ENCODE results near the gene ZCWPW2. TPM values are rescaled to one million over a fixed set of nuclear protein-coding genes. Genes with fewer than 3 reads are reported as not detected.

ZCWPW2 gene
- total RNA-seq, 1 experiment from 2014 or later: 0.81 TPM

- H3K79me2 ChIP-seq (ENCODE audit: low read depth): peaks cover 61% of the 10 kb centered on the region
- H3K4me1 ChIP-seq (replicated peaks; ENCODE audit: insufficient read depth): peaks cover 29% of the 10 kb centered on the region
- peaks cover 6% of the 10 kb centered on the region; the same call in 1 of the 2 replicates for H3K36me3 ChIP-seq (ENCODE audit: low read depth)
- H3K27me3 ChIP-seq (ENCODE audit: insufficient read depth, low read depth): no peaks in the 10 kb centered on the region
- H3K27ac ChIP-seq: no peak overlapping the region
- ChIA-PET POLR2A (ENCODE audit: unreplicated experiment) (no interaction called here), CTCF (no interaction called here)
- no TSS peak for BruUV-seq (replicated peaks)
- TF ChIP-seq CTCF (conservative IDR thresholded peaks at IDR 0.05): no peak
- no peak overlapping the region for H3K4me2 ChIP-seq
- H4K20me1 ChIP-seq (ENCODE audit: insufficient read depth): no peaks in the 10 kb centered on the region
- H3K4me3 ChIP-seq: no peak overlapping the region
- H3K9me2 ChIP-seq (ENCODE audit: insufficient read depth): no peaks in the 10 kb centered on the region
- no peaks in the 10 kb centered on the region for H3K9me3 ChIP-seq (ENCODE audit: insufficient read depth, low read depth)
- intact Hi-C loops (cut with micrococcal nuclease; ENCODE audit: unreplicated experiment): no loop called here
- no peak overlapping the region for H2AFZ ChIP-seq
- no peak for DNase-seq
- H3F3A ChIP-seq (ENCODE audit: insufficient read depth, low read depth): peaks cover 8% of the 10 kb centered on the region
Observed at GRCh38 chr3:28343144-28343543, 5.4 kb upstream of the ZCWPW2 start.

- Histone ChIP-seq H3K79me2 (ENCODE audit: low read depth) (peaks cover 72% of the 10 kb centered on the region), H3K9me2 (ENCODE audit: insufficient read depth) (no peaks in the 10 kb centered on the region), H4K20me1 (ENCODE audit: insufficient read depth) (no peaks in the 10 kb centered on the region), H3K4me1 (replicated peaks; ENCODE audit: insufficient read depth) (peaks cover 34% of the 10 kb centered on the region), H3K4me3 (peak overlapping the region; percentile 87; the same call in 1 of the 2 replicates), H2AFZ (no peak overlapping the region), H3K36me3 (ENCODE audit: low read depth) (no peaks in the 10 kb centered on the region), H3F3A (ENCODE audit: insufficient read depth, low read depth) (peaks cover 10% of the 10 kb centered on the region), H3K4me2 (peak overlapping the region; percentile 84), H3K27me3 (ENCODE audit: insufficient read depth, low read depth) (no peaks in the 10 kb centered on the region), H3K9me3 (ENCODE audit: insufficient read depth, low read depth) (no peaks in the 10 kb centered on the region), H3K27ac (no peak overlapping the region)
- TF ChIP-seq CTCF (conservative IDR thresholded peaks at IDR 0.05) (no peak), EZH2 (IDR thresholded peaks at IDR 0.05; ENCODE audit: low read depth) (no peak)
- DNase-seq: no peak
- ChIA-PET POLR2A (ENCODE audit: unreplicated experiment) (no interaction called here), CTCF (no interaction called here)
- BruUV-seq (replicated peaks): no TSS peak
- intact Hi-C loops (cut with micrococcal nuclease; ENCODE audit: unreplicated experiment): no loop called here
Observed at GRCh38 chr3:28345690-28346089, 2.8 kb upstream of the ZCWPW2 start.

GRCh38 chr3:28347374-28348264, 902 bp upstream of the ZCWPW2 start:
- TSS peak; percentile 64 for BruUV-seq (replicated peaks)
- Histone ChIP-seq H3K4me2 (peak overlapping the region; percentile 84), H4K20me1 (ENCODE audit: insufficient read depth) (no peaks in the 10 kb centered on the region), H3K27ac (peak overlapping the region; percentile 96), H3K27me3 (ENCODE audit: insufficient read depth, low read depth) (no peaks in the 10 kb centered on the region), H3K4me1 (replicated peaks; ENCODE audit: insufficient read depth) (peaks cover 34% of the 10 kb centered on the region), H2AFZ (peak overlapping the region; percentile 96), H3F3A (ENCODE audit: insufficient read depth, low read depth) (peaks cover 10% of the 10 kb centered on the region), H3K9me2 (ENCODE audit: insufficient read depth) (no peaks in the 10 kb centered on the region), H3K79me2 (ENCODE audit: low read depth) (peaks cover 65% of the 10 kb centered on the region), H3K36me3 (ENCODE audit: low read depth) (no peaks in the 10 kb centered on the region), H3K4me3 (peak overlapping the region; percentile 87), H3K9me3 (ENCODE audit: insufficient read depth, low read depth) (no peaks in the 10 kb centered on the region)
- TF ChIP-seq EZH2 (IDR thresholded peaks at IDR 0.05; ENCODE audit: low read depth) (no peak), CTCF (conservative IDR thresholded peaks at IDR 0.05) (no peak)
- ChIA-PET POLR2A (ENCODE audit: unreplicated experiment) (no interaction called here), CTCF (interaction anchor here (0.7 kb wide), 1 partner anchor 23 kb away, joined by 4 read pairs; no protein-coding TSS in a partner anchor)
- intact Hi-C loops (cut with micrococcal nuclease; ENCODE audit: unreplicated experiment): loop anchor here (1.0 kb wide), 1 partner anchor 106 kb away; the partner anchor contains the start of gene CMC1
- peak in 1 of 2 experiments; percentile 60 for DNase-seq

Data from PC-9 (cell line).